Sigmoid colon (tissue), 4 donors: ENCODE measurements around the gene OR7C1.

Experiments
- CTCF ChIP-seq, 4 experiments: fragments of 450-650 bp in 3 of 4; fragments of 200-600 bp in 1 of 4; IDR thresholded peaks; one replicate each; pipeline ENCODE4 v1.5.1; 2016 to 2019; ENCODE audit warnings: antibody characterized with exemption in 4 of 4, mild to moderate bottlenecking in 3 of 4, moderate library complexity in 2 of 4
- EP300 ChIP-seq, 4 donors: sonication (generic); formaldehyde crosslinking; IDR thresholded peaks; one replicate each; pipeline ENCODE4 v1.6.1; 2017; ENCODE audit warnings: antibody characterized with exemption in 4 of 4
- POLR2AphosphoS5 ChIP-seq, 4 donors: sonication (generic); formaldehyde crosslinking; IDR thresholded peaks; one replicate each; pipeline ENCODE4 v1.6.1; 2017; ENCODE audit warnings: antibody characterized with exemption in 4 of 4

GRCh38 chr19:14817052-14817451 is 17.9 kb downstream of the OR7C1 start:
- TF ChIP-seq CTCF (IDR thresholded peaks at IDR 0.05): no peak
- TF ChIP-seq EP300 (IDR thresholded peaks at IDR 0.05): no peak
- TF ChIP-seq POLR2AphosphoS5 (IDR thresholded peaks at IDR 0.05): no peak
